IPS DF 4.7 (cell line): Measurements from ENCODE around the gene SF3B4.
"Not testable (repeated sequence)": the region's sequence is repeated elsewhere in the genome, so short reads cannot be mapped to it uniquely, and the experiment has no call there.

Experiments
- DNase-seq: peaks from one replicate; pipeline ENCODE4 v3.0.0-alpha.2; 2013; ENCODE audit warnings: low spot score; ENCODE audit errors: extremely low read depth

Gene SF3B4

DNA sequence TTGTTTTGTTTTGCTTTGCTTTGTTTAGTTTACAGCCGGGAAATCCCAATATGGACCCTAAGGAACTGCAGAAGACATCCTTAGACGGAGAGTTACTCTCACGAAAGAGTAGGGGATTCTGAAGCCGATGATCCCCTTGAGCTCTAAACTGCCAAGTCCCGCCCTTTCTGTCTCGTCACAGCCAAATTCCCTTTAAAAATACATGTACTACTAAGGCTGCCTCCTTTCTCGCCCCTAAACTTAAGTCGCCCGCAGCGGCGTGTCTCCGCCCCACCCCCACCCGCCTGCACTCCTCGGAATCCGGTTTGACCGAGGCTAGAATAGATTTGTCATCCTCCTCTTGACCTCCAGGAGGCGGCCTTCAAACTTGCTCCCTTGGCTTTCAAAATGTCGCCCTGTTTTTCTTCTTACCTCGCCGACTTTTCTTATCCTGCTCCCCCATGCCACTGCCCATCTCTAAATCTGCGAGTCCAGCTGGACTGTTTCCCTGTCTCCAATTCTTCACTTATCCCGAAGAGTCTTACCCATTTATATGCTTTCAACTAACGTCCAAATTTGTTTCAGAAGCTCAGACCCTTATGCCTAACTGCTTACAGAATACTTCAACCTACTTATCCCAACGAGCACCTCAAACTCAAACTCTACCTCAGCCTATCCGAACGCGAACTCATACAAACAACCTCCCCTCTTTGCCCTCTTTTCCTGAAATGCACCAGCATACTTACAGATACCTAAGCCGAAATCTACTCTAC, 39.2 kb downstream of the SF3B4 start:
- no peak for DNase-seq

DNA sequence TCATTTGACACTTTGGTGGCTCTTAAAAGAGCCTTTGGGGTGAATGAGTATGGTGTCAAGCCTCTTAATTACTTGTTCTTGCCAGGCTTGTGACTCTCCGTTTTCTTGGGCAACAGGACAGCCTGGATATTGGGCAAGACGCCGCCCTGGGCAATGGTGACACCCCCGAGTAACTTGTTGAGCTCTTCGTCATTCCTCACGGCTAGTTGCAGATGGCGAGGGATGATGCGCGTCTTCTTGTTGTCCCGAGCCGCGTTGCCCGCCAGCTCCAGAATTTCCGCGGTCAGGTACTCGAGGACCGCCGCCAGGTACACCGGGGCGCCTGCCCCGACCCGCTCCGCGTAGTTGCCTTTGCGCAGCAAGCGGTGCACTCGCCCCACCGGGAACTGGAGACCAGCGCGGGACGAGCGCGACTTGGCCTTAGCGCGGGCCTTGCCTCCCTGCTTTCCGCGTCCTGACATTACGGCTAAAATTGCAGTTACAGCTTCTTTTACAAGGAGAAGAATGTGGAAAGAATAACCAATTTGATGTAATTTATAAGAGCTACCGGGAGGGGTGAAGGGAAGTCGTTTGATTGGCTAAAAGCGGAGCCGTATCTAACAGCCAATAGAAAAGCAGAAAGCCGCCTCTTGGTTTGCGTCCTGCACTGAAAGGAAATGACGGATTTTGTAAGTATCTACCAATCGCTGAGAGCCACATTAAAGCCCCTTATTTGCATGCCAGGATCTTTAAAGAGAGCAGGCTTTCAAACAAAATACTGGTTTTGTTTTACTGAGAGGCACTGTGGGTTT, 40.0 kb downstream of the SF3B4 start:
- DNase-seq = no peak

DNA sequence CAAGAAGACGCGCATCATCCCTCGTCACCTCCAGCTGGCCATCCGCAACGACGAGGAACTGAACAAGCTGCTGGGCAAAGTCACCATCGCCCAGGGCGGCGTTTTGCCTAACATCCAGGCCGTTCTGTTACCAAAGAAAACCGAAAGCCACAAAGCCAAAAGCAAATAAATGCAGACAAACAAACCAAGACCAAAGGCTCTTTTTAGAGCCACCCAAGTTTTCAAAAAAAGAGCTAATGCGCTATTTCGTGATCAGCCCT, 40.5 kb downstream of the SF3B4 start:
- DNase-seq = not testable (repeated sequence)

DNA sequence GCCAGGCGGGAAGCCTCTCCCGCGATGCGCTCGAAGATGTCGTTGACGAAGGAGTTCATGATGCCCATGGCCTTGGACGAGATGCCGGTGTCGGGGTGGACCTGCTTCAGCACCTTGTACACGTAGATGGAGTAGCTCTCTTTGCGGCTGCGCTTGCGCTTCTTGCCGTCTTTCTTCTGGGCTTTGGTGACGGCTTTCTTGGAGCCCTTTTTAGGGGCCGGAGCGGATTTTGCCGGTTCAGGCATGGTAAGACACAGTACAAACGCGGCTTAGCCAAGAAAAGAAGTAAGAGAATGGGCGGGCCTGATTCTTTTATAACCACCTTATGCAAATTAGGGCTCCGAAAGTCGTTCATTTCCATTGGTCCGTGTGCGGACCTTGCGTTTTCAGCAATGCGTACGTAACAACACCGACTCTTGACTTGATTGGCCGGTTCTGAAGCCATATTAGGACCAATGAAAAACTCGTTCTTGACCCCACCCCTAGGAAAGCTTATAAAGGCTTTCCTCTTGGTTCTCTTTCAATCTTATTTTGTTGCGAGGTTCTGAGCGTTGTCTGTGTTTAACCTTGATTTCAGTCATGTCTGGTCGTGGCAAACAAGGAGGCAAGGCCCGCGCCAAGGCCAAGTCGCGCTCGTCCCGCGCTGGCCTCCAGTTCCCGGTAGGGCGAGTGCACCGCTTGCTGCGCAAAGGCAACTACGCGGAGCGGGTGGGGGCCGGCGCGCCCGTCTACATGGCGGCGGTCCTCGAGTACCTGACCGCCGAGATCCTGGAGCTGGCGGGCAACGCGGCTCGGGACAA, 41.0 kb downstream of the SF3B4 start:
- DNase-seq = no peak

DNA sequence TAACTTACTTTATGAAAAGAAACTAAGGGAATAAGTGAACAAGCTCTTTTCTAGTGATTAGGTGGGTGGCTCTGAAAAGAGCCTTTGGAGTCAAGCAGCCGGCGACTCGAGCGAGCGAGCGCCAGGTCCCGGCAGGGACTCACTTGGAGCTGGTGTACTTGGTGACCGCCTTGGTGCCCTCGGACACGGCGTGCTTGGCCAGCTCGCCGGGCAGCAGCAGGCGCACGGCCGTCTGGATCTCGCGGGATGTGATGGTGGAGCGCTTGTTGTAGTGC, 41.5 kb downstream of the SF3B4 start:
- DNase-seq = not testable (repeated sequence)

GRCh38 chr1:149885339-149886120, 42.1 kb downstream of the SF3B4 start:
- no peak for DNase-seq

DNA sequence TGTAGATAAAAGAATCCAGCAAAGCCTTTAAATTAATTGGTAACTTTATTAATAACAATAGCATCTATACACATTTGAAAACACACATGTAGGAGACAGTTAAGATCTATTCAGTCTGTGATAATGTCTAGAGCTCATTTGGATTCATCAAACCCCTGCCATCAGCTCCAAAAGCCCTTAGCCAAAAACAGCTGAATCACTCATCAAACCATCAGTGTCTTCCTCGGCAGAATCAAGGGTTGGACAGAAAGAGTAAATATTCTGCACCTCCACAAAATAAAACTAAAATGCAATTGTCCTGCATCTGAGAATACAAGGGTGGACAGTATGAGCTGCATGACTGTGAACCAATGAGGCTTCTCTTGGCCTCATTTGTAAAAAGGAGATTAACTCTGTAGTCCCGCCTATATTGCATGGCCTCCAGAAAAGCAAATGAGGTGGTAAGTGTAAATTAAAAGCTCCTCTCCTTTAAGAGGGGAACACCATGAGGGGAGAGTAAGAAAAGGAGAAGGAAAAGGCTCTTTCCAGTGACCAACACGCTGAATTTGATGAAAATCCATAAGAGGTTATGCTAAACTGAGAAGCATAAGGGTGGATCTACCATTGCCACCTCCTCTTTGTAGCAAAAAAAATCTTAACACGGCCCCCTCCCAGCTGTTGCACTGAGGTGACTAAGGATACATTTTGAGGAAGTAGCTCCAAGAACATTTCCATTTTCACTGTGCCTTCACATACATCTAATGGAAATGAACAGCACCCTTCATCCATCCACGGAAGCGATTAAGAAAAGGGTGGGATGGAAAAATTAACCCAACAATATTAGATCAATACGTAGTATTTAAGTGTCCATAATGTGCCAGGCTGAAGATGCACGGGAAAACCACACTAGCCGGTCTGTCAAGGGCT, 42.9 kb downstream of the SF3B4 start:
- no peak for DNase-seq

DNA sequence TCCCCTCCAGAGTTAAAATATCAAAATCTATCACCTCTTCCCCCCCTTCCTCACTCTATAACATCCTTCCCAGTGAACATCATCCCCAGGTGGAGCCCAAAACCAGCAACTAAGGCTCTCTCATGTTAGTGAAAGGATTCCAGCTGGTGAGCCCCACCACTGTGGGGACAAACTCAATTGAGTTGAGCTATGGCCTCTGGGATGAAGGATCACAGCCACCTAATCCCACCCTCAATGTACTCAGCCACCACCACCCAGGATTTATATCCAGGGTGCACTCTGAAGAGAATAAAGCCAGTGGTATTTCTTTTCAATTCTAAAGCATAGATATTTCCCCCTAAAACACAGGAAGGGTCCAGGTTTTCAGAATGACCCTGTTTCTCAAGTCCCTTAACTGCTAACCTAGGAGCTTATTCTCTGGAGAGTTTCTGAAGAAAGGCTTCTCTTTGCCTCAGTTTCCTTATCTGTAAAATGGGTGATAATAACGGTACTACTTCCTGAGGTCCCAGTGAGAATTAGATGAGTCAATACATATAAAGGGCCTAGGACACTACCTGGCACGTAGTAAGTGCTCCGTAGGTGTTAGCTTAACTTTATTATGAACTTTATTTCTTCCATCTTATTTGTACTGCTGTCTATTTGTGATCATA, 43.9 kb downstream of the SF3B4 start:
- DNase-seq = no peak

DNA sequence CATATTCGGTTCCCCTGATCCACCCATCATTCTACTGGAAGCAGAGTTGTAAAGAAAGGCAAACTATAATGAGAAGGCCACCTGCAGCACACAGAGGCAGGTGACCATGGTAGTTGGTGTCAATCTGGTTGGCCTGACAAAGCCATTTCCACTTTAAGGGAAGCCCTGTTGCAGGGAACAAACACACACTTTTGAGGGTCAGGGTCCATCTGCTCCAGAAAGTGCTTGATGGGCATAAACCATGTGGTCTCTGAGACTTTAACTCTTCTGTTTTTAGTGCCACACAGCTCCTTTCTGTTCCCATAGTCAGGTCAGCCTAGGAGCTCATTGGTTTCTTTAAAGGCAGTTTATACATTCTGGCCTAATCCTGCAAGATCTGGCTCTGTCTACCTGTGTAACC, 45.7 kb downstream of the SF3B4 start:
- DNase-seq = no peak

- DNase-seq = no peak
Observed at GRCh38 chr1:149879556-149879955, 48.0 kb downstream of the SF3B4 start.

GRCh38 chr1:149877211-149877946, 50.2 kb downstream of the SF3B4 start:
- DNase-seq = no peak
